H1 (cell line): ENCODE measurements around the gene ANXA4. TPM values are rescaled to one million over a fixed set of nuclear protein-coding genes. Genes with fewer than 3 reads are reported as not detected.

Source experiments
- CTCF ChIA-PET: fragments of 300-600 bp; sonication (Branson Sonifier 250); formaldehyde crosslinking; loops from one replicate; lab custom pipeline; 2021; ENCODE audit not compliant: partially characterized antibody; lab: Charles Lee
- POLR2A ChIA-PET: fragments of 300-600 bp; sonication (Branson Sonifier 250); formaldehyde crosslinking; loops from one replicate; lab custom pipeline; 2021; ENCODE audit warnings: inconsistent platforms; ENCODE audit not compliant: partially characterized antibody; lab: Charles Lee
- DNase-seq, 2 experiments: peaks; one replicate each; pipeline versions ENCODE4 v3.0.0 to v3.0.0-alpha.2; 2010 to 2022; ENCODE audit warnings: low spot score in 2 of 2, low read depth in 1 of 2, mixed read lengths in 1 of 2
- FAIRE-seq: peaks from 2 replicates; lab custom pipeline; 2011; peaks lifted over from hg19 to GRCh38; lab: Jason Lieb, UNC
- H2AFZ ChIP-seq: 2 replicates; pipeline ENCODE4 v1.8.1; 2012; ENCODE audit warnings: low read length, inconsistent platforms
- H2AK5ac ChIP-seq: 2 replicates; pipeline ENCODE4 v1.6.1; 2013; ENCODE audit warnings: low read depth, low read length
- H2BK120ac ChIP-seq: replicated peaks from 2 replicates; pipeline ENCODE3; 2013; ENCODE audit warnings: low read depth, low read length, inconsistent platforms
- H2BK12ac ChIP-seq: 2 replicates; pipeline ENCODE4 v1.6.1; 2013; ENCODE audit warnings: low read depth, low read length
- H2BK15ac ChIP-seq: 2 replicates; pipeline ENCODE4 v1.6.1; 2013; ENCODE audit warnings: low read length
- H2BK20ac ChIP-seq: 2 replicates; pipeline ENCODE4 v1.6.1; 2013; ENCODE audit warnings: low read length
- H2BK5ac ChIP-seq: 2 replicates; pipeline ENCODE4 v1.6.1; 2013; ENCODE audit warnings: low read depth, low read length
- H3K14ac ChIP-seq: 2 replicates; pipeline ENCODE4 v1.6.1; 2013; ENCODE audit warnings: inconsistent platforms; ENCODE audit not compliant: insufficient read length
- H3K18ac ChIP-seq: 2 replicates; pipeline ENCODE4 v1.6.1; 2013; ENCODE audit warnings: low read length; ENCODE audit errors: extremely low read depth
- H3K23ac ChIP-seq: 2 replicates; pipeline ENCODE4 v1.6.1; 2013; ENCODE audit warnings: inconsistent platforms; ENCODE audit not compliant: insufficient read length
- H3K23me2 ChIP-seq: 2 replicates; pipeline ENCODE4 v1.6.1; 2013; ENCODE audit warnings: low read depth, low read length
- H3K27ac ChIP-seq: 2 replicates; pipeline ENCODE4 v1.6.1; 2011; ENCODE audit warnings: low read depth, low read length, inconsistent platforms
- H3K27me3 ChIP-seq, 4 experiments: replicated peaks in 1 of 4; 1 replicate in 1 of 4; 2 replicates in 3 of 4; pipeline versions ENCODE4 v1.6.1 to v1.8.1; 2011 to 2013; ENCODE audit warnings: low read length in 3 of 4, mild to moderate bottlenecking in 3 of 4, inconsistent platforms in 2 of 4, mixed read lengths in 2 of 4, moderate library complexity in 1 of 4; ENCODE audit not compliant: control insufficient read depth in 3 of 4, insufficient read depth in 3 of 4; ENCODE audit errors: extremely low read depth in 1 of 4
- H3K36me3 ChIP-seq, 4 experiments: 2 replicates each; pipeline versions ENCODE4 v1.6.1 to v1.8.1; 2011 to 2013; ENCODE audit warnings: mild to moderate bottlenecking in 4 of 4, low read length in 3 of 4, moderate library complexity in 2 of 4, control low read depth in 1 of 4, inconsistent platforms in 1 of 4; ENCODE audit not compliant: insufficient read depth in 4 of 4, control insufficient read depth in 2 of 4
- H3K4ac ChIP-seq: replicated peaks from 2 replicates; pipeline ENCODE3; 2013; ENCODE audit warnings: low read length, low read depth, mixed read lengths, inconsistent platforms; ENCODE audit not compliant: insufficient read length
- H3K4me1 ChIP-seq, 4 experiments: replicated peaks in 1 of 4; 1 replicate in 1 of 4; 2 replicates in 3 of 4; pipeline versions ENCODE4 v1.6.1 to v1.8.1; 2011 to 2013; ENCODE audit warnings: low read length in 3 of 4, inconsistent platforms in 2 of 4, mixed read lengths in 1 of 4; ENCODE audit not compliant: insufficient read depth in 4 of 4, control insufficient read depth in 3 of 4
- H3K4me2 ChIP-seq, 2 experiments: 2 replicates each; pipeline versions ENCODE4 v1.6.1 to v1.8.1; 2011 to 2013; ENCODE audit warnings: low read depth in 2 of 2, low read length in 2 of 2, control low read depth in 1 of 2, inconsistent platforms in 1 of 2, mild to moderate bottlenecking in 1 of 2; ENCODE audit not compliant: insufficient read depth in 1 of 2
- H3K4me3 ChIP-seq, 4 experiments: fragments of 200-600, 300-600 bp in 1 of 4; sonication (generic), shearing (Covaris generic), sonication (Bioruptor Twin) in 1 of 4; 2 replicates each; pipeline versions ENCODE4 v1.5.1 to v1.8.1; 2011 to 2016; ENCODE audit warnings: low read length in 4 of 4, low read depth in 3 of 4, control low read depth in 2 of 4, inconsistent platforms in 2 of 4, mild to moderate bottlenecking in 2 of 4, mixed read lengths in 1 of 4, moderate library complexity in 1 of 4; ENCODE audit not compliant: insufficient read depth in 2 of 4; ENCODE audit errors: extremely low read depth in 1 of 4
- H3K56ac ChIP-seq: replicated peaks from 2 replicates; pipeline ENCODE3; 2013; ENCODE audit warnings: low read depth, mild to moderate bottlenecking, mixed read lengths, low read length, inconsistent platforms; ENCODE audit not compliant: insufficient read length
- H3K79me1 ChIP-seq: 2 replicates; pipeline ENCODE4 v1.6.1; 2013; ENCODE audit warnings: low read depth, low read length, control low read depth
- H3K79me2 ChIP-seq, 2 experiments: 2 replicates each; pipeline versions ENCODE4 v1.6.1 to v1.8.1; 2012 to 2013; ENCODE audit warnings: low read length in 2 of 2, mild to moderate bottlenecking in 2 of 2, inconsistent platforms in 1 of 2; ENCODE audit not compliant: insufficient read depth in 2 of 2, control insufficient read depth in 1 of 2
- H3K9ac ChIP-seq, 4 experiments: replicated peaks in 1 of 4; 1 replicate in 1 of 4; 2 replicates in 3 of 4; pipeline versions ENCODE4 v1.6.1 to v1.8.1; 2011 to 2013; ENCODE audit warnings: low read depth in 3 of 4, low read length in 3 of 4, control low read depth in 2 of 4, mild to moderate bottlenecking in 2 of 4, moderate library complexity in 2 of 4, inconsistent platforms in 1 of 4; ENCODE audit errors: extremely low read depth in 1 of 4
- H3K9me3 ChIP-seq, 2 experiments: 2 replicates each; pipeline versions ENCODE4 v1.6.1 to v1.8.1; 2012 to 2013; ENCODE audit warnings: mild to moderate bottlenecking in 2 of 2, moderate library complexity in 2 of 2, control low read depth in 1 of 2, inconsistent platforms in 1 of 2, low read depth in 1 of 2, low read length in 1 of 2, mixed read lengths in 1 of 2; ENCODE audit not compliant: insufficient read depth in 2 of 2
- H4K20me1 ChIP-seq, 2 experiments: replicated peaks in 1 of 2; 2 replicates each; pipeline versions ENCODE3 to v1.8.1; 2011 to 2013; ENCODE audit warnings: inconsistent platforms in 2 of 2, low read length in 2 of 2, mild to moderate bottlenecking in 1 of 2; ENCODE audit not compliant: insufficient read depth in 2 of 2, control insufficient read depth in 1 of 2
- H4K5ac ChIP-seq: 2 replicates; pipeline ENCODE4 v1.6.1; 2013; ENCODE audit warnings: low read length, low read depth, mixed read lengths, inconsistent platforms; ENCODE audit not compliant: insufficient read length
- H4K8ac ChIP-seq: 2 replicates; pipeline ENCODE4 v1.8.0; 2013; ENCODE audit warnings: mild to moderate bottlenecking, moderate library complexity, low read length, inconsistent platforms; ENCODE audit not compliant: insufficient read depth; ENCODE audit errors: extremely low read depth
- H4K91ac ChIP-seq: replicated peaks from 2 replicates; pipeline ENCODE3; 2013; ENCODE audit warnings: low read length, mixed read lengths, inconsistent platforms; ENCODE audit not compliant: insufficient read length
- ATF3 ChIP-seq: IDR thresholded peaks from 2 replicates; pipeline ENCODE4 v1.6.1; 2011; ENCODE audit warnings: low read depth, mild to moderate bottlenecking, low read length; ENCODE audit not compliant: insufficient read depth
- BACH1 ChIP-seq: IDR thresholded peaks from 2 replicates; pipeline ENCODE4 v1.6.1; 2012; ENCODE audit warnings: low read length, improper control_type of control experiment
- CTCF ChIP-seq, 3 experiments: IDR thresholded peaks; 1 replicate in 2 of 3; 2 replicates in 1 of 3; pipeline versions ENCODE4 v1.5.1 to v1.6.1; 2011; ENCODE audit warnings: low read length in 3 of 3, mild to moderate bottlenecking in 3 of 3, inconsistent platforms in 2 of 3, low read depth in 1 of 3, moderate library complexity in 1 of 3; ENCODE audit not compliant: insufficient read depth in 1 of 3; ENCODE audit errors: control extremely low read depth in 1 of 3
- EGR1 ChIP-seq: IDR thresholded peaks from 2 replicates; pipeline ENCODE4 v1.6.1; 2011; ENCODE audit warnings: low read depth, low read length, borderline replicate concordance
- FOSL1 ChIP-seq: IDR thresholded peaks from 2 replicates; pipeline ENCODE4 v1.6.1; 2011; ENCODE audit warnings: mild to moderate bottlenecking, low read depth, low read length, moderate library complexity; ENCODE audit not compliant: insufficient read depth
- KDM1A ChIP-seq: fragments of 200-600, 300-600 bp; sonication (generic); IDR thresholded peaks from 2 replicates; pipeline ENCODE4 v1.7.1; 2016; ENCODE audit warnings: mild to moderate bottlenecking, low read length, borderline replicate concordance
- PHF8 ChIP-seq: fragments of 200-600 bp; sonication (generic); conservative IDR thresholded peaks from 2 replicates; pipeline ENCODE4 v1.7.1; 2012; ENCODE audit warnings: low read depth, mild to moderate bottlenecking, inconsistent platforms, low read length, moderate library complexity
- SIRT6 ChIP-seq: IDR thresholded peaks from one replicate; pipeline ENCODE4 v1.7.1; 2012; ENCODE audit warnings: low read length, inconsistent platforms
- YY1 ChIP-seq: IDR thresholded peaks from 2 replicates; pipeline ENCODE4 v1.6.1; 2011; ENCODE audit warnings: low read depth, mild to moderate bottlenecking, low read length
- ZNF274 ChIP-seq: IDR thresholded peaks from 2 replicates; pipeline ENCODE4 v1.7.0; 2012; ENCODE audit warnings: low read length, borderline replicate concordance; ENCODE audit errors: extremely low read depth
- WGBS, 2 experiments: shearing (Covaris generic) in 1 of 2; methylation state at CpG; one replicate each; pipeline versions ENCODE4 v1.1.6 to v1.1.7; 2013 to 2015; ENCODE audit warnings: low lambda C conversion rate in 2 of 2, mixed read lengths in 2 of 2, inconsistent platforms in 1 of 2, low coverage in 1 of 2, missing lambda C conversion rate in 1 of 2; ENCODE audit not compliant: insufficient replicate concordance in 2 of 2, insufficient coverage in 1 of 2, insufficient read length in 1 of 2; ENCODE audit errors: extremely low coverage in 1 of 2, missing lambda C conversion rate in 1 of 2; 5-methylcytosine and 5-hydroxymethylcytosine counted together
- polyA plus RNA-seq, 7 experiments: library from polyadenylated mRNA; depleted of rRNA in 3 of 7; stranded (reverse) in 5 of 7; unstranded in 2 of 7; fragments of >200 nt in 5 of 7; fragments of 200-250 nt in 2 of 7; gene quantifications; 1 replicate in 5 of 7; 2 replicates in 1 of 7; 4 replicates in 1 of 7; pipeline versions ENCODE4 v1.2.1 to v1.2.3, GENCODE V29; 2011 to 2013; ENCODE audit warnings: missing spikeins in 2 of 7, mixed read lengths in 2 of 7
- total RNA-seq: library from RNA; stranded (reverse); fragmentation: NEBNext Ultra II Directional; extraction: Animal tissue kit (Norgen Biotek cat#: 25700); gene quantifications from 2 replicates; pipeline ENCODE4 v1.2.1, GENCODE V29; 2021

The ANXA4 gene
- total and polyA plus RNA-seq, 2 of the 8 experiments (the other 6 are each of a cell fraction or from before 2014, with no cell fraction given), result 9.4 to 17.6 TPM

GRCh38 chr2:69797235-69797634, 55.3 kb downstream of the ANXA4 start:
- ChIA-PET POLR2A (no interaction called here), CTCF (interaction anchor here (1.4 to 1.5 kb wide), 2 partner anchors 9 to 31 kb away, joined by 4 to 5 read pairs; no protein-coding TSS in a partner anchor)
- no peak overlapping the region for H2BK120ac ChIP-seq
- no peaks in the 10 kb centered on the region for H3K79me1 ChIP-seq
- no peak overlapping the region for H2BK5ac ChIP-seq
- no peaks in the 10 kb centered on the region for H3K9me3 ChIP-seq
- no peak overlapping the region for H3K23ac ChIP-seq
- no peak for DNase-seq
- H3K14ac ChIP-seq, result no peak overlapping the region
- no peak overlapping the region for H3K27ac ChIP-seq
- no peak overlapping the region for H2AFZ ChIP-seq
- no peaks in the 10 kb centered on the region for H3K36me3 ChIP-seq
- H3K4me2 ChIP-seq, result no peak overlapping the region
- H3K9ac ChIP-seq, result no peak overlapping the region
- WGBS, 2 experiments, result 97% methylated on average over 4 of the region's 4 CpGs; no CpG with 5 or more reads in 1 of the 2 experiments
- no peak for FAIRE-seq
- no peaks in the 10 kb centered on the region for H4K20me1 ChIP-seq
- H2BK12ac ChIP-seq, result no peak overlapping the region
- no peak overlapping the region for H2BK20ac ChIP-seq
- peaks cover 0 to 16% (median 4%) of the 10 kb centered on the region in 4 experiments; a peak in 5 of 7 replicates for H3K4me1 ChIP-seq
- H2AK5ac ChIP-seq, result no peak overlapping the region
- no peak overlapping the region for H3K4me3 ChIP-seq
- H3K4ac ChIP-seq, result no peak overlapping the region
- H3K23me2 ChIP-seq, result no peaks in the 10 kb centered on the region
- H4K91ac ChIP-seq, result no peak overlapping the region
- H3K27me3 ChIP-seq, result no peaks in the 10 kb centered on the region
- no peak overlapping the region for H3K18ac ChIP-seq
- H3K79me2 ChIP-seq, result no peaks in the 10 kb centered on the region
- TF ChIP-seq BACH1, result no peak
- TF ChIP-seq ATF3, result no peak
- TF ChIP-seq SIRT6, result no peak
- TF ChIP-seq FOSL1, result no peak
- no peak for TF ChIP-seq ZNF274
- TF ChIP-seq EGR1, result no peak
- TF ChIP-seq KDM1A, result no peak
- TF ChIP-seq PHF8, result no peak
- no peak for TF ChIP-seq YY1
- TF ChIP-seq CTCF (IDR thresholded peaks at IDR 0.05; ENCODE audit: control extremely low read depth in 1 of 3, insufficient read depth in 1 of 3, low read depth in 1 of 3, low read length in 3 of 3), result no peak
- H4K8ac ChIP-seq, result no peak overlapping the region
- H3K56ac ChIP-seq, result no peak overlapping the region
- H4K5ac ChIP-seq, result no peak overlapping the region
- H2BK15ac ChIP-seq, result no peak overlapping the region
